OCI-LY7 (cell line): ENCODE data around the gene BAIAP2. TPM values are rescaled to one million over a fixed set of nuclear protein-coding genes. Genes with fewer than 3 reads are reported as not detected.

ENCODE experiments used
- BruUV-seq: library from RNA; stranded (reverse); fragments of 400-500 nt; replicated peaks from 2 replicates; lab custom pipeline; 2021; lab: Mats Ljungman, UMichigan
- CTCF ChIA-PET: fragments of 300-600 bp; sonication (Branson Sonifier 250); formaldehyde crosslinking; loops from one replicate; lab custom pipeline; 2022; ENCODE audit warnings: antibody characterized with exemption; ENCODE audit not compliant: unreplicated experiment; lab: Charles Lee
- POLR2A ChIA-PET: fragments of 300-600 bp; sonication (Branson Sonifier 250); formaldehyde crosslinking; loops from one replicate; lab custom pipeline; 2022; ENCODE audit warnings: antibody characterized with exemption; lab: Charles Lee
- DNase-seq: peaks from one replicate; pipeline ENCODE4 v3.0.0-alpha.2; 2015; ENCODE audit warnings: low spot score
- H2AFZ ChIP-seq: fragments of 200-600 bp; sonication (generic), shearing (Covaris generic); 2 replicates; pipeline ENCODE4 v1.6.1; 2014; ENCODE audit warnings: mild to moderate bottlenecking, antibody characterized with exemption, low read length, moderate library complexity
- H3K27ac ChIP-seq: fragments of 200-600 bp; sonication (generic); 2 replicates; pipeline ENCODE4 v1.5.1; 2014; ENCODE audit warnings: mixed run types, low read depth, mild to moderate bottlenecking, moderate library complexity, low read length, inconsistent platforms; ENCODE audit not compliant: poor library complexity, severe bottlenecking
- H3K36me3 ChIP-seq: fragments of 200-600 bp; sonication (generic); 2 replicates; pipeline ENCODE4 v1.6.1; 2014; ENCODE audit warnings: mild to moderate bottlenecking, antibody characterized with exemption, low read length, moderate library complexity, mixed read lengths; ENCODE audit not compliant: insufficient read depth
- H3K4me1 ChIP-seq: fragments of 200-600 bp; sonication (generic); 2 replicates; pipeline ENCODE4 v1.5.1; 2014; ENCODE audit warnings: mild to moderate bottlenecking, low read length; ENCODE audit not compliant: insufficient read depth, poor library complexity, severe bottlenecking
- H3K4me2 ChIP-seq: fragments of 200-600 bp; sonication (generic); 2 replicates; pipeline ENCODE4 v1.6.1; 2014; ENCODE audit warnings: mild to moderate bottlenecking, low read length
- H3K4me3 ChIP-seq: fragments of 200-600 bp; sonication (generic); 2 replicates; pipeline ENCODE4 v1.5.1; 2014; ENCODE audit warnings: mild to moderate bottlenecking, low read depth, low read length; ENCODE audit not compliant: poor library complexity, severe bottlenecking
- H3K79me2 ChIP-seq: fragments of 200-600 bp; sonication (generic); 2 replicates; pipeline ENCODE4 v1.6.1; 2016; ENCODE audit warnings: low read depth, mild to moderate bottlenecking, low read length, moderate library complexity, mixed read lengths; ENCODE audit not compliant: insufficient read depth
- H3K9me2 ChIP-seq: fragments of 200-600 bp; sonication (generic); 2 replicates; pipeline ENCODE4 v1.6.1; 2016; ENCODE audit warnings: mild to moderate bottlenecking, low read length, mixed read lengths; ENCODE audit not compliant: insufficient read depth
- H3K9me3 ChIP-seq: fragments of 200-600 bp; sonication (generic); 2 replicates; pipeline ENCODE4 v1.6.1; 2014; ENCODE audit warnings: mild to moderate bottlenecking, mixed run types, low read length, mixed read lengths
- H4K20me1 ChIP-seq: fragments of 200-600 bp; sonication (generic); 2 replicates; pipeline ENCODE4 v1.6.1; 2014; ENCODE audit warnings: mild to moderate bottlenecking, antibody characterized with exemption, low read length, moderate library complexity, mixed read lengths; ENCODE audit not compliant: insufficient read depth
- EZH2phosphoT487 ChIP-seq: fragments of 200-600 bp; sonication (generic); IDR thresholded peaks from 2 replicates; pipeline ENCODE4 v1.6.1; 2018; ENCODE audit warnings: low read depth, borderline replicate concordance, mild to moderate bottlenecking, mixed run types, antibody characterized with exemption, low read length, moderate library complexity, mixed read lengths
- intact Hi-C: fragments of 100-400 bp; cut with micrococcal nuclease; formaldehyde crosslinking; loops from one replicate; pipeline ENCODE4 v1.10.0; 2022; ENCODE audit not compliant: unreplicated experiment
- total RNA-seq, 2 experiments: library from RNA; depleted of rRNA in 1 of 2; stranded (reverse); fragments of >200 nt in 1 of 2; shearing (Covaris generic) in 1 of 2; gene quantifications; 2 replicates each; pipeline ENCODE4 v1.2.3, GENCODE V29; 2014 to 2022
- TF ChIP-seq, protein P1 (sequence below): fragments of 200-600 bp; sonication (generic); conservative IDR thresholded peaks from 2 replicates; pipeline ENCODE4 v1.5.1; 2014; ENCODE audit warnings: mild to moderate bottlenecking, antibody characterized with exemption, low read length, moderate library complexity, mixed read lengths

Gene BAIAP2
- total RNA-seq, 2 experiments from 2014 or later = 2.1 to 2.3 TPM

DNA sequence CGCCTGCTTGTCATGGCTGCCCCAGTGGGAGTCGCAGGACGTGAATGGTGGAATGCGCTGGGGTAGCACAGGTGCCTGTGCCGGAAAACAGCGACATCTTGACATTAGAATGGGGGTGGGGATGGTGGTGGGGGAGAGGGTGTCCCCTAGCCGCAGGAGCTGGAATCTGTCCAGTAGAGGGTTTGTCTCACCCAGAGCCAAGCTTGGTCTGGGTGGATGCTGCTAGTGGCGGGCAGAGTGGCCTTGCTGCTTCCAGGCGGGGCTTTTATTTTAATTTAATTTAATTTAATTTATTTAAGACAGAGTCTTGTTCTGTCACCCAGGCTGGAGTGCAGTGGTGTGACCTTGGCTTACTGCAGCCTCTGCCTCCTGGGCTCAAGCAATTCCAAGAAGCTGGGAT is 7.7 kb downstream of the BAIAP2 start:
- Histone ChIP-seq H3K27ac (no peak overlapping the region), H3K4me2 (no peak overlapping the region), H3K79me2 (no peaks in the 10 kb centered on the region), H3K36me3 (no peaks in the 10 kb centered on the region), H3K4me3 (no peak overlapping the region), H4K20me1 (no peaks in the 10 kb centered on the region), H3K9me2 (no peaks in the 10 kb centered on the region), H3K9me3 (no peaks in the 10 kb centered on the region), H3K4me1 (no peaks in the 10 kb centered on the region), H2AFZ (no peak overlapping the region)
- POLR2A ChIA-PET = interaction anchor here (0.6 kb wide), 1 partner anchor 833 kb away, joined by 7 read pairs; no protein-coding TSS in a partner anchor
- DNase-seq = no peak
- no TSS peak for BruUV-seq
- CTCF ChIA-PET = interaction anchor here (0.6 kb wide), 1 partner anchor 858 kb away, joined by 3 read pairs; no protein-coding TSS in a partner anchor
- TF ChIP-seq, protein P1, sequence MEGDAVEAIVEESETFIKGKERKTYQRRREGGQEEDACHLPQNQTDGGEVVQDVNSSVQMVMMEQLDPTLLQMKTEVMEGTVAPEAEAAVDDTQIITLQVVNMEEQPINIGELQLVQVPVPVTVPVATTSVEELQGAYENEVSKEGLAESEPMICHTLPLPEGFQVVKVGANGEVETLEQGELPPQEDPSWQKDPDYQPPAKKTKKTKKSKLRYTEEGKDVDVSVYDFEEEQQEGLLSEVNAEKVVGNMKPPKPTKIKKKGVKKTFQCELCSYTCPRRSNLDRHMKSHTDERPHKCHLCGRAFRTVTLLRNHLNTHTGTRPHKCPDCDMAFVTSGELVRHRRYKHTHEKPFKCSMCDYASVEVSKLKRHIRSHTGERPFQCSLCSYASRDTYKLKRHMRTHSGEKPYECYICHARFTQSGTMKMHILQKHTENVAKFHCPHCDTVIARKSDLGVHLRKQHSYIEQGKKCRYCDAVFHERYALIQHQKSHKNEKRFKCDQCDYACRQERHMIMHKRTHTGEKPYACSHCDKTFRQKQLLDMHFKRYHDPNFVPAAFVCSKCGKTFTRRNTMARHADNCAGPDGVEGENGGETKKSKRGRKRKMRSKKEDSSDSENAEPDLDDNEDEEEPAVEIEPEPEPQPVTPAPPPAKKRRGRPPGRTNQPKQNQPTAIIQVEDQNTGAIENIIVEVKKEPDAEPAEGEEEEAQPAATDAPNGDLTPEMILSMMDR = no peak
- TF ChIP-seq EZH2phosphoT487 = no peak
- intact Hi-C loops = loop anchor here (5.0 kb wide), 1 partner anchor 60 kb away; no protein-coding TSS in a partner anchor

DNA sequence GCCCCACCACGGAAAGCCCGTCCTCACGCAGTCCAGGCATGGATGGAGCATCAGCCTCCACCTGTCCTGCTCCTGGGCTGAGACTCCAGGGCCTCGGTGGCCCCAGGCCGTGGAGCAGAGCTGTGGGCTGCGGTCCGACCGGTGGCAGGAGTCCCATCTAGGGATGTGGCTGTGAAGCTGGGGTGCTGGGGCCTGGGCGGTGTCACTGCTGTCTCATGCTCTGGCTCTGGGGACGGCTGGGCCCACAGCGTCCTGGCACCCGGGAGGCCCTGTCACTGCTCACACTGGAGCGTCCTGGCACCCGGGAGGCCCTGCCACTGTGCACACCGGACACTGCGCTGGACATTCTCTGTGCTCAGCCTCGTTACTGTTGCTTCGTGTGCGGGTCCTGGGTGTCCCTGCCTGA is 8.4 kb downstream of the BAIAP2 start:
- no peak overlapping the region for H3K4me2 ChIP-seq
- POLR2A ChIA-PET = interaction anchor here (0.5 to 0.6 kb wide), 2 partner anchors 34 to 1710 kb away, joined by 3 read pairs; no protein-coding TSS in a partner anchor
- intact Hi-C loops = loop anchor here (5.0 kb wide), 1 partner anchor 59 kb away; no protein-coding TSS in a partner anchor
- no peak overlapping the region for H3K4me3 ChIP-seq
- no peak for DNase-seq
- no peaks in the 10 kb centered on the region for H4K20me1 ChIP-seq
- H3K36me3 ChIP-seq = no peaks in the 10 kb centered on the region
- no peaks in the 10 kb centered on the region for H3K9me3 ChIP-seq
- H3K27ac ChIP-seq = no peak overlapping the region
- H3K9me2 ChIP-seq = no peaks in the 10 kb centered on the region
- no TSS peak for BruUV-seq
- H3K4me1 ChIP-seq = no peaks in the 10 kb centered on the region
- CTCF ChIA-PET = no interaction called here
- TF ChIP-seq EZH2phosphoT487 = no peak
- TF ChIP-seq, protein P1 = no peak
- no peak overlapping the region for H2AFZ ChIP-seq
- no peaks in the 10 kb centered on the region for H3K79me2 ChIP-seq

DNA sequence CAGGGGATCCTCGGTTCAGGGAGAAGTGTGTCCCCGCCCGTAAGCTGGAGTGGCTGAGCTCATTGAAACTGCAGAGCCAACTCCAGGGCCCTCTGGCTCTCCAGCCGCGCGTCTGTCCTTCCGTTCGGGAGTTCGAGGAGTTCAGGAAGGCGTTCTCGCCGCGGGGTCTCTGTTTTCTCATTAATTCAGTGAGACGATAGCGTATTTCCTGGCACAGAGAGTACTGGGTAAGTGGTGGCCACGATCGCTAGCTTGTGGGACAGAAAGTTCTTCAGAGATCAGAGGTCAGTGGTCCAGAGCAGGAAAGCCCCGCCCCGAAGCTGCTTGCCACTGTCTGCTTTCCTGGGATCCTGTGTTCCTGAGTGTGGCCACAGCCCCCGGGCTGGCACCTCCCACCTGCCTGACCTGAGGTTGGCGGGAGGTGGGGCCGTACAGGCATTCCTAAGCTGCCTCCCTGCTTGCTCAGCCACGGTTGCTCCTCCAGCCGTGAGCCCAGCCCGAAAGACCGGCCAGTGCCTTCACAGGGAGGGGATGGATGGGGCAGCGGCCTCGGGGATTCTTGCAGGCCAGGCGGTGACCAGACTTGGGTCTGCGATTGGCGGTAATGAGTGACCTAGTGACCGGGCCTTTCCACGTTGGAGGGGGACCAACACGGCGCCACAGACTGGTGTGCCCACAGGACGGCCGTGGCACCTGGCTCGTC is 8.9 kb downstream of the BAIAP2 start:
- H4K20me1 ChIP-seq = no peaks in the 10 kb centered on the region
- no peak overlapping the region for H2AFZ ChIP-seq
- BruUV-seq = no TSS peak
- DNase-seq = no peak
- ChIA-PET POLR2A (interaction anchor here (0.5 to 0.6 kb wide), 2 partner anchors 33 to 1711 kb away, joined by 3 read pairs; no protein-coding TSS in a partner anchor), CTCF (no interaction called here)
- H3K9me2 ChIP-seq = no peaks in the 10 kb centered on the region
- no peaks in the 10 kb centered on the region for H3K79me2 ChIP-seq
- intact Hi-C loops = loop anchor here (5.0 kb wide), 1 partner anchor 58 kb away; no protein-coding TSS in a partner anchor
- H3K27ac ChIP-seq = no peak overlapping the region
- H3K4me2 ChIP-seq = no peak overlapping the region
- no peaks in the 10 kb centered on the region for H3K36me3 ChIP-seq
- H3K9me3 ChIP-seq = no peaks in the 10 kb centered on the region
- no peak for TF ChIP-seq EZH2phosphoT487
- TF ChIP-seq, protein P1 = no peak
- H3K4me3 ChIP-seq = no peak overlapping the region
- no peaks in the 10 kb centered on the region for H3K4me1 ChIP-seq
